Neural cell (in vitro differentiated cells): ENCODE results near the gene MB21D2. TPM values are rescaled to one million over a fixed set of nuclear protein-coding genes. Genes with fewer than 3 reads are reported as not detected.

Experiments used
- H2AFZ ChIP-seq: fragments of 200-600, 300-800 bp; sonication (generic), shearing (Covaris generic); 2 replicates; pipeline ENCODE4 v1.6.0; 2014; ENCODE audit warnings: low read depth, mild to moderate bottlenecking, antibody characterized with exemption, low read length, moderate library complexity
- H3F3A ChIP-seq: fragments of 200-600 bp; shearing (Covaris generic); 2 replicates; pipeline ENCODE4 v1.6.1; 2016; ENCODE audit warnings: mild to moderate bottlenecking, moderate library complexity, mixed read lengths, antibody characterized with exemption, low read length; ENCODE audit not compliant: insufficient read depth, poor library complexity, severe bottlenecking
- H3K27ac ChIP-seq: fragments of 200-600, 300-800 bp; sonication (generic), shearing (Covaris generic); 2 replicates; pipeline ENCODE4 v1.5.1; 2014; ENCODE audit warnings: mild to moderate bottlenecking, low read length, moderate library complexity
- H3K27me3 ChIP-seq: fragments of 300-800, 200-600 bp; sonication (generic), shearing (Covaris generic); 2 replicates; pipeline ENCODE4 v1.6.0; 2014; ENCODE audit warnings: mild to moderate bottlenecking, low read depth, low read length, moderate library complexity; ENCODE audit not compliant: insufficient read depth
- H3K36me3 ChIP-seq: fragments of 300-800, 200-600 bp; sonication (generic), shearing (Covaris generic); 2 replicates; pipeline ENCODE4 v1.5.1; 2014; ENCODE audit warnings: mild to moderate bottlenecking, antibody characterized with exemption, low read length, moderate library complexity; ENCODE audit not compliant: insufficient read depth
- H3K4me2 ChIP-seq: fragments of 300-800, 200-600 bp; sonication (generic), shearing (Covaris generic); 2 replicates; pipeline ENCODE4 v1.6.0; 2014; ENCODE audit warnings: mild to moderate bottlenecking, low read length
- H3K4me3 ChIP-seq: fragments of 300-800, 200-600 bp; sonication (generic), shearing (Covaris generic); 2 replicates; pipeline ENCODE4 v1.5.1; 2014; ENCODE audit warnings: mild to moderate bottlenecking, low read length, moderate library complexity
- H3K79me2 ChIP-seq: fragments of 200-600 bp; shearing (Covaris generic); replicated peaks from 2 replicates; pipeline ENCODE4 v1.6.0; 2014; ENCODE audit warnings: mild to moderate bottlenecking, low read length, moderate library complexity; ENCODE audit not compliant: insufficient read depth
- H3K9ac ChIP-seq: fragments of 300-800, 200-600 bp; sonication (generic), shearing (Covaris generic); 2 replicates; pipeline ENCODE4 v1.6.1; 2016; ENCODE audit warnings: mild to moderate bottlenecking, low read length, mixed read lengths
- H3K9me2 ChIP-seq: fragments of 200-600 bp; shearing (Covaris generic); 2 replicates; pipeline ENCODE4 v1.6.1; 2016; ENCODE audit warnings: mild to moderate bottlenecking, low read length, mixed read lengths; ENCODE audit not compliant: insufficient read depth
- H3K9me3 ChIP-seq: fragments of 200-600, 300-800 bp; sonication (generic), shearing (Covaris generic); 2 replicates; pipeline ENCODE4 v1.6.1; 2016; ENCODE audit warnings: mild to moderate bottlenecking, mixed run types, low read length, moderate library complexity, mixed read lengths
- H4K20me1 ChIP-seq: fragments of 200-600 bp; shearing (Covaris generic); 2 replicates; pipeline ENCODE4 v1.6.1; 2016; ENCODE audit warnings: mild to moderate bottlenecking, mixed run types; ENCODE audit not compliant: insufficient read depth
- EP300 ChIP-seq: fragments of 450-650 bp; conservative IDR thresholded peaks from 2 replicates; pipeline ENCODE4 v1.6.1; 2014; ENCODE audit warnings: antibody characterized with exemption, mild to moderate bottlenecking, moderate library complexity; ENCODE audit not compliant: poor library complexity, severe bottlenecking
- EZH2 ChIP-seq: fragments of 200-600, 300-800 bp; shearing (Covaris generic), sonication (generic); IDR thresholded peaks from 2 replicates; pipeline ENCODE4 v1.6.1; 2014; ENCODE audit warnings: antibody characterized with exemption, low read length, borderline replicate concordance, mild to moderate bottlenecking; ENCODE audit not compliant: insufficient read depth, poor library complexity, severe bottlenecking
- MXI1 ChIP-seq: fragments of 450-650 bp; conservative IDR thresholded peaks from 2 replicates; pipeline ENCODE4 v1.6.1; 2014; ENCODE audit warnings: antibody characterized with exemption, mild to moderate bottlenecking; ENCODE audit not compliant: poor library complexity, severe bottlenecking
- POLR2AphosphoS5 ChIP-seq: IDR thresholded peaks from 2 replicates; pipeline ENCODE4 v1.6.1; 2012
- RAD21 ChIP-seq: fragments of 450-650 bp; conservative IDR thresholded peaks from 2 replicates; pipeline ENCODE4 v1.6.1; 2014; ENCODE audit warnings: antibody characterized with exemption, mild to moderate bottlenecking, moderate library complexity
- SMC3 ChIP-seq: fragments of 450-650 bp; conservative IDR thresholded peaks from 2 replicates; pipeline ENCODE4 v1.6.1; 2014; ENCODE audit warnings: antibody characterized with exemption, mild to moderate bottlenecking, moderate library complexity; ENCODE audit not compliant: poor library complexity
- TAF1 ChIP-seq: IDR thresholded peaks from 2 replicates; pipeline ENCODE4 v1.6.1; 2012; ENCODE audit warnings: low read depth
- polyA plus RNA-seq: library from polyadenylated mRNA; depleted of rRNA; stranded (reverse); fragments of >200 nt; gene quantifications from 2 replicates; pipeline ENCODE4 v1.2.3, GENCODE V29; 2014
- TF ChIP-seq, protein P1 (sequence below): fragments of 450-650 bp; IDR thresholded peaks from 2 replicates; pipeline ENCODE4 v1.5.1; 2014; ENCODE audit warnings: antibody characterized with exemption, mild to moderate bottlenecking, moderate library complexity; ENCODE audit not compliant: poor library complexity, severe bottlenecking
- TF ChIP-seq, protein P2 (sequence below): IDR thresholded peaks from 2 replicates; pipeline ENCODE4 v1.6.1; 2012; ENCODE audit warnings: borderline replicate concordance

The MB21D2 gene
- polyA plus RNA-seq, 1 donor from 2014 or later, result 39.0 TPM

DNA sequence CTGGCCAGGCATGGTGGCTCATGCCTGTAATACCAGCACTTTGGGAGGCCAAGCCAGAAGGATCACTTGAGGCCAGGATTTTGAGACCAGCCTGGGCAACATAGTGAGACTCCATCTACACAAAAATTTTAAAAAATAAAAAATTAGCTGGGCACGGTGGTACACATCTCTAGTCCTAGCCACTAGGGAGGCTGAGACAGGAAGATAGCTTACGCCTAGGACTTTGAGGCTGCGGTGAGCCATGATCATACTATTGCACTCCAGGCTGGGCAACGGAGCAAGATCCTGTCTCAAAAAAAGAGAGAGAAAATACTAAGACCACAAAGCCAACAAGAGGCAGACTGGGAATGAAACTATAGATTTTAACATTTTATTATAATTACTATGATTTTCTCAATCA is 4.1 kb downstream of the MB21D2 start:
- no peaks in the 10 kb centered on the region for H3K36me3 ChIP-seq
- no peak overlapping the region for H3K9ac ChIP-seq
- H3K4me3 ChIP-seq, result no peak overlapping the region
- no peak overlapping the region for H3K27ac ChIP-seq
- H3K9me3 ChIP-seq, result no peaks in the 10 kb centered on the region
- H3K4me2 ChIP-seq, result no peak overlapping the region
- H3K27me3 ChIP-seq, result no peaks in the 10 kb centered on the region
- H3K9me2 ChIP-seq, result no peaks in the 10 kb centered on the region
- no peak overlapping the region for H2AFZ ChIP-seq
- peaks cover 61% of the 10 kb centered on the region for H3K79me2 ChIP-seq
- H4K20me1 ChIP-seq, result peaks cover 5% of the 10 kb centered on the region
- H3F3A ChIP-seq, result peaks cover 4% of the 10 kb centered on the region
- TF ChIP-seq POLR2AphosphoS5 (no peak), SMC3 (no peak), EP300 (no peak), MXI1 (no peak), EZH2 (no peak), TAF1 (no peak), RAD21 (no peak)
- TF ChIP-seq, protein P1, sequence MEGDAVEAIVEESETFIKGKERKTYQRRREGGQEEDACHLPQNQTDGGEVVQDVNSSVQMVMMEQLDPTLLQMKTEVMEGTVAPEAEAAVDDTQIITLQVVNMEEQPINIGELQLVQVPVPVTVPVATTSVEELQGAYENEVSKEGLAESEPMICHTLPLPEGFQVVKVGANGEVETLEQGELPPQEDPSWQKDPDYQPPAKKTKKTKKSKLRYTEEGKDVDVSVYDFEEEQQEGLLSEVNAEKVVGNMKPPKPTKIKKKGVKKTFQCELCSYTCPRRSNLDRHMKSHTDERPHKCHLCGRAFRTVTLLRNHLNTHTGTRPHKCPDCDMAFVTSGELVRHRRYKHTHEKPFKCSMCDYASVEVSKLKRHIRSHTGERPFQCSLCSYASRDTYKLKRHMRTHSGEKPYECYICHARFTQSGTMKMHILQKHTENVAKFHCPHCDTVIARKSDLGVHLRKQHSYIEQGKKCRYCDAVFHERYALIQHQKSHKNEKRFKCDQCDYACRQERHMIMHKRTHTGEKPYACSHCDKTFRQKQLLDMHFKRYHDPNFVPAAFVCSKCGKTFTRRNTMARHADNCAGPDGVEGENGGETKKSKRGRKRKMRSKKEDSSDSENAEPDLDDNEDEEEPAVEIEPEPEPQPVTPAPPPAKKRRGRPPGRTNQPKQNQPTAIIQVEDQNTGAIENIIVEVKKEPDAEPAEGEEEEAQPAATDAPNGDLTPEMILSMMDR, result no peak
- TF ChIP-seq, protein P2, sequence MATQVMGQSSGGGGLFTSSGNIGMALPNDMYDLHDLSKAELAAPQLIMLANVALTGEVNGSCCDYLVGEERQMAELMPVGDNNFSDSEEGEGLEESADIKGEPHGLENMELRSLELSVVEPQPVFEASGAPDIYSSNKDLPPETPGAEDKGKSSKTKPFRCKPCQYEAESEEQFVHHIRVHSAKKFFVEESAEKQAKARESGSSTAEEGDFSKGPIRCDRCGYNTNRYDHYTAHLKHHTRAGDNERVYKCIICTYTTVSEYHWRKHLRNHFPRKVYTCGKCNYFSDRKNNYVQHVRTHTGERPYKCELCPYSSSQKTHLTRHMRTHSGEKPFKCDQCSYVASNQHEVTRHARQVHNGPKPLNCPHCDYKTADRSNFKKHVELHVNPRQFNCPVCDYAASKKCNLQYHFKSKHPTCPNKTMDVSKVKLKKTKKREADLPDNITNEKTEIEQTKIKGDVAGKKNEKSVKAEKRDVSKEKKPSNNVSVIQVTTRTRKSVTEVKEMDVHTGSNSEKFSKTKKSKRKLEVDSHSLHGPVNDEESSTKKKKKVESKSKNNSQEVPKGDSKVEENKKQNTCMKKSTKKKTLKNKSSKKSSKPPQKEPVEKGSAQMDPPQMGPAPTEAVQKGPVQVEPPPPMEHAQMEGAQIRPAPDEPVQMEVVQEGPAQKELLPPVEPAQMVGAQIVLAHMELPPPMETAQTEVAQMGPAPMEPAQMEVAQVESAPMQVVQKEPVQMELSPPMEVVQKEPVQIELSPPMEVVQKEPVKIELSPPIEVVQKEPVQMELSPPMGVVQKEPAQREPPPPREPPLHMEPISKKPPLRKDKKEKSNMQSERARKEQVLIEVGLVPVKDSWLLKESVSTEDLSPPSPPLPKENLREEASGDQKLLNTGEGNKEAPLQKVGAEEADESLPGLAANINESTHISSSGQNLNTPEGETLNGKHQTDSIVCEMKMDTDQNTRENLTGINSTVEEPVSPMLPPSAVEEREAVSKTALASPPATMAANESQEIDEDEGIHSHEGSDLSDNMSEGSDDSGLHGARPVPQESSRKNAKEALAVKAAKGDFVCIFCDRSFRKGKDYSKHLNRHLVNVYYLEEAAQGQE, result no peak

GRCh38 chr3:192911293-192911692 is 6.4 kb downstream of the MB21D2 start:
- Histone ChIP-seq H3K27me3 (no peaks in the 10 kb centered on the region), H3F3A (no peaks in the 10 kb centered on the region), H3K9me3 (no peaks in the 10 kb centered on the region), H3K4me2 (no peak overlapping the region), H3K27ac (no peak overlapping the region), H3K4me3 (no peak overlapping the region), H2AFZ (no peak overlapping the region), H3K79me2 (peaks cover 61% of the 10 kb centered on the region), H4K20me1 (peaks cover under 1% of the 10 kb centered on the region), H3K36me3 (no peaks in the 10 kb centered on the region), H3K9ac (no peak overlapping the region), H3K9me2 (no peaks in the 10 kb centered on the region)
- TF ChIP-seq TAF1 (no peak), MXI1 (no peak), POLR2AphosphoS5 (no peak), RAD21 (no peak), EP300 (no peak), SMC3 (no peak), EZH2 (no peak)
- TF ChIP-seq, protein P1, result no peak
- TF ChIP-seq, protein P2, result no peak
